Measurements from ENCODE around the gene SPAG16.
A peak's percentile ranks its signal among the peaks of the same experiment; 100 is the strongest.

Gene SPAG16

GRCh38 chr2:213537579-213537978, 253.3 kb downstream of the SPAG16 start:
- no peak for DNase-seq
- H3K9ac ChIP-seq (ENCODE audit: low read length) = no peak overlapping the region
- H2BK5ac ChIP-seq (ENCODE audit: low read length) = no peak overlapping the region
- no peak overlapping the region for H3K4ac ChIP-seq (ENCODE audit: low read depth, low read length)
- no peak overlapping the region for H2BK120ac ChIP-seq (ENCODE audit: low read depth, low read length)
- WGBS (ENCODE audit: extremely low coverage, insufficient coverage, low lambda C conversion rate) = no CpG with 5 or more reads among the region's 1 CpG
- no peaks in the 10 kb centered on the region for H3K4me1 ChIP-seq (ENCODE audit: control insufficient read depth, low read depth, low read length)
- H3K4me2 ChIP-seq (ENCODE audit: low read length) = no peak overlapping the region
- no peak overlapping the region for H3K4me3 ChIP-seq (ENCODE audit: low read length)
- no peak overlapping the region for H3K27ac ChIP-seq (ENCODE audit: low read depth, low read length)
- no peaks in the 10 kb centered on the region for H3K27me3 ChIP-seq (ENCODE audit: insufficient read depth, low read length, poor library complexity)
- no peak overlapping the region for H4K5ac ChIP-seq (ENCODE audit: low read length)
- H3K79me1 ChIP-seq (ENCODE audit: low read length) = no peaks in the 10 kb centered on the region
- no peak overlapping the region for H3K23ac ChIP-seq (ENCODE audit: low read length)
- H3K79me2 ChIP-seq (ENCODE audit: control insufficient read depth, insufficient read depth, low read length) = no peaks in the 10 kb centered on the region
- H3K36me3 ChIP-seq (ENCODE audit: control insufficient read depth, insufficient read depth, low read length) = no peaks in the 10 kb centered on the region
- H2BK15ac ChIP-seq (replicated peaks; ENCODE audit: low read depth) = no peak overlapping the region
- no peak overlapping the region for H4K8ac ChIP-seq (ENCODE audit: low read depth, low read length)
- H3K56ac ChIP-seq (ENCODE audit: low read length) = no peak overlapping the region
- no peak overlapping the region for H3K18ac ChIP-seq (ENCODE audit: low read length)
- H2AK5ac ChIP-seq (ENCODE audit: low read length) = no peak overlapping the region

GRCh38 chr2:213544940-213545339, 260.7 kb downstream of the SPAG16 start:
- no peaks in the 10 kb centered on the region for H3K27me3 ChIP-seq (ENCODE audit: insufficient read depth, low read length, poor library complexity)
- no peak for DNase-seq
- no peak overlapping the region for H4K5ac ChIP-seq (ENCODE audit: low read length)
- H3K36me3 ChIP-seq (ENCODE audit: control insufficient read depth, insufficient read depth, low read length) = no peaks in the 10 kb centered on the region
- H3K9ac ChIP-seq (ENCODE audit: low read length) = no peak overlapping the region
- H3K4me2 ChIP-seq (ENCODE audit: low read length) = no peak overlapping the region
- H3K79me1 ChIP-seq (ENCODE audit: low read length) = no peaks in the 10 kb centered on the region
- H3K18ac ChIP-seq (ENCODE audit: low read length) = no peak overlapping the region
- no CpG with 5 or more reads among the region's 1 CpG for WGBS (ENCODE audit: extremely low coverage, insufficient coverage, low lambda C conversion rate)
- no peak overlapping the region for H2BK120ac ChIP-seq (ENCODE audit: low read depth, low read length)
- H3K23ac ChIP-seq (ENCODE audit: low read length) = no peak overlapping the region
- no peak overlapping the region for H2AK5ac ChIP-seq (ENCODE audit: low read length)
- H3K27ac ChIP-seq (ENCODE audit: low read depth, low read length) = no peak overlapping the region
- H2BK15ac ChIP-seq (replicated peaks; ENCODE audit: low read depth) = no peak overlapping the region
- H3K4me1 ChIP-seq (ENCODE audit: control insufficient read depth, low read depth, low read length) = no peaks in the 10 kb centered on the region
- H3K4me3 ChIP-seq (ENCODE audit: low read length) = no peak overlapping the region
- H2BK5ac ChIP-seq (ENCODE audit: low read length) = no peak overlapping the region
- H3K56ac ChIP-seq (ENCODE audit: low read length) = no peak overlapping the region
- no peak overlapping the region for H3K4ac ChIP-seq (ENCODE audit: low read depth, low read length)
- H4K8ac ChIP-seq (ENCODE audit: low read depth, low read length) = no peak overlapping the region
- H3K79me2 ChIP-seq (ENCODE audit: control insufficient read depth, insufficient read depth, low read length) = no peaks in the 10 kb centered on the region

- no peak overlapping the region for H3K27ac ChIP-seq (ENCODE audit: low read depth, low read length)
- H3K23ac ChIP-seq (ENCODE audit: low read length) = no peak overlapping the region
- DNase-seq = no peak
- H3K36me3 ChIP-seq (ENCODE audit: control insufficient read depth, insufficient read depth, low read length) = no peaks in the 10 kb centered on the region
- no peak overlapping the region for H3K4ac ChIP-seq (ENCODE audit: low read depth, low read length)
- no peak overlapping the region for H2BK15ac ChIP-seq (replicated peaks; ENCODE audit: low read depth)
- no peak overlapping the region for H4K5ac ChIP-seq (ENCODE audit: low read length)
- peak overlapping the region; percentile 76 for H4K8ac ChIP-seq (ENCODE audit: low read depth, low read length)
- H3K79me1 ChIP-seq (ENCODE audit: low read length) = no peaks in the 10 kb centered on the region
- H3K79me2 ChIP-seq (ENCODE audit: control insufficient read depth, insufficient read depth, low read length) = no peaks in the 10 kb centered on the region
- no peak overlapping the region for H3K4me2 ChIP-seq (ENCODE audit: low read length)
- WGBS (ENCODE audit: extremely low coverage, insufficient coverage, low lambda C conversion rate) = no CpG with 5 or more reads among the region's 2 CpGs
- no peak overlapping the region for H3K18ac ChIP-seq (ENCODE audit: low read length)
- H2BK5ac ChIP-seq (ENCODE audit: low read length) = no peak overlapping the region
- no peak overlapping the region for H3K9ac ChIP-seq (ENCODE audit: low read length)
- H3K4me3 ChIP-seq (ENCODE audit: low read length) = no peak overlapping the region
- no peak overlapping the region for H2AK5ac ChIP-seq (ENCODE audit: low read length)
- no peak overlapping the region for H3K56ac ChIP-seq (ENCODE audit: low read length)
- no peaks in the 10 kb centered on the region for H3K27me3 ChIP-seq (ENCODE audit: insufficient read depth, low read length, poor library complexity)
- H3K4me1 ChIP-seq (ENCODE audit: control insufficient read depth, low read depth, low read length) = no peaks in the 10 kb centered on the region
- H2BK120ac ChIP-seq (ENCODE audit: low read depth, low read length) = no peak overlapping the region
These were observed 261.2 kb downstream of the SPAG16 start for GRCh38 chr2:213545481-213545880.

GRCh38 chr2:213545964-213546475, 261.8 kb downstream of the SPAG16 start:
- Histone ChIP-seq H2AK5ac (ENCODE audit: low read length) (no peak overlapping the region), H2BK120ac (ENCODE audit: low read depth, low read length) (no peak overlapping the region), H3K9ac (ENCODE audit: low read length) (no peak overlapping the region), H3K56ac (ENCODE audit: low read length) (no peak overlapping the region), H3K27me3 (ENCODE audit: insufficient read depth, low read length, poor library complexity) (no peaks in the 10 kb centered on the region), H4K5ac (ENCODE audit: low read length) (no peak overlapping the region), H3K4me2 (ENCODE audit: low read length) (no peak overlapping the region), H3K18ac (ENCODE audit: low read length) (no peak overlapping the region), H3K79me2 (ENCODE audit: control insufficient read depth, insufficient read depth, low read length) (no peaks in the 10 kb centered on the region), H3K36me3 (ENCODE audit: control insufficient read depth, insufficient read depth, low read length) (no peaks in the 10 kb centered on the region), H3K4me1 (ENCODE audit: control insufficient read depth, low read depth, low read length) (no peaks in the 10 kb centered on the region), H3K27ac (ENCODE audit: low read depth, low read length) (no peak overlapping the region), H3K79me1 (ENCODE audit: low read length) (no peaks in the 10 kb centered on the region), H3K4me3 (ENCODE audit: low read length) (no peak overlapping the region), H2BK15ac (replicated peaks; ENCODE audit: low read depth) (no peak overlapping the region), H4K8ac (ENCODE audit: low read depth, low read length) (peak overlapping the region; percentile 76), H2BK5ac (ENCODE audit: low read length) (no peak overlapping the region), H3K4ac (ENCODE audit: low read depth, low read length) (no peak overlapping the region), H3K23ac (ENCODE audit: low read length) (no peak overlapping the region)
- DNase-seq = no peak

GRCh38 chr2:213551526-213551925, 267.3 kb downstream of the SPAG16 start:
- WGBS (ENCODE audit: extremely low coverage, insufficient coverage, low lambda C conversion rate) = no CpG with 5 or more reads among the region's 1 CpG
- H3K36me3 ChIP-seq (ENCODE audit: control insufficient read depth, insufficient read depth, low read length) = no peaks in the 10 kb centered on the region

GRCh38 chr2:213559053-213559452, 274.8 kb downstream of the SPAG16 start:
- no peaks in the 10 kb centered on the region for H3K27me3 ChIP-seq (ENCODE audit: insufficient read depth, low read length, poor library complexity)
- no peak overlapping the region for H3K27ac ChIP-seq (ENCODE audit: low read depth, low read length)
- H2AK5ac ChIP-seq (ENCODE audit: low read length) = no peak overlapping the region
- no peak overlapping the region for H2BK5ac ChIP-seq (ENCODE audit: low read length)
- no peak overlapping the region for H3K56ac ChIP-seq (ENCODE audit: low read length)
- H4K8ac ChIP-seq (ENCODE audit: low read depth, low read length) = no peak overlapping the region
- H3K36me3 ChIP-seq (ENCODE audit: control insufficient read depth, insufficient read depth, low read length) = no peaks in the 10 kb centered on the region
- no peak overlapping the region for H3K23ac ChIP-seq (ENCODE audit: low read length)
- no peak for DNase-seq
- no peak overlapping the region for H3K4ac ChIP-seq (ENCODE audit: low read depth, low read length)
- no peak overlapping the region for H2BK15ac ChIP-seq (replicated peaks; ENCODE audit: low read depth)
- no peak overlapping the region for H4K5ac ChIP-seq (ENCODE audit: low read length)
- H3K9ac ChIP-seq (ENCODE audit: low read length) = no peak overlapping the region
- no peak overlapping the region for H3K18ac ChIP-seq (ENCODE audit: low read length)
- H3K4me1 ChIP-seq (ENCODE audit: control insufficient read depth, low read depth, low read length) = no peaks in the 10 kb centered on the region
- WGBS (ENCODE audit: extremely low coverage, insufficient coverage, low lambda C conversion rate) = no CpG with 5 or more reads among the region's 5 CpGs
- no peak overlapping the region for H2BK120ac ChIP-seq (ENCODE audit: low read depth, low read length)
- H3K79me1 ChIP-seq (ENCODE audit: low read length) = no peaks in the 10 kb centered on the region
- no peaks in the 10 kb centered on the region for H3K79me2 ChIP-seq (ENCODE audit: control insufficient read depth, insufficient read depth, low read length)
- H3K4me3 ChIP-seq (ENCODE audit: low read length) = no peak overlapping the region
- H3K4me2 ChIP-seq (ENCODE audit: low read length) = no peak overlapping the region

More at GRCh38 chr2:213551526-213551925, 267.3 kb downstream of the SPAG16 start:
- H2BK120ac ChIP-seq (ENCODE audit: low read depth, low read length) = no peak overlapping the region
- H3K79me2 ChIP-seq (ENCODE audit: control insufficient read depth, insufficient read depth, low read length) = no peaks in the 10 kb centered on the region
- no peak overlapping the region for H3K4ac ChIP-seq (ENCODE audit: low read depth, low read length)
- H3K27ac ChIP-seq (ENCODE audit: low read depth, low read length) = no peak overlapping the region
- H3K23ac ChIP-seq (ENCODE audit: low read length) = no peak overlapping the region
- DNase-seq = no peak
- no peaks in the 10 kb centered on the region for H3K4me1 ChIP-seq (ENCODE audit: control insufficient read depth, low read depth, low read length)
- H3K4me2 ChIP-seq (ENCODE audit: low read length) = no peak overlapping the region
- no peaks in the 10 kb centered on the region for H3K27me3 ChIP-seq (ENCODE audit: insufficient read depth, low read length, poor library complexity)
- H3K79me1 ChIP-seq (ENCODE audit: low read length) = no peaks in the 10 kb centered on the region
- H3K56ac ChIP-seq (ENCODE audit: low read length) = no peak overlapping the region
- H4K5ac ChIP-seq (ENCODE audit: low read length) = no peak overlapping the region
- H3K9ac ChIP-seq (ENCODE audit: low read length) = no peak overlapping the region
- no peak overlapping the region for H2AK5ac ChIP-seq (ENCODE audit: low read length)
- H3K18ac ChIP-seq (ENCODE audit: low read length) = no peak overlapping the region
- no peak overlapping the region for H2BK15ac ChIP-seq (replicated peaks; ENCODE audit: low read depth)
- no peak overlapping the region for H4K8ac ChIP-seq (ENCODE audit: low read depth, low read length)
- no peak overlapping the region for H3K4me3 ChIP-seq (ENCODE audit: low read length)
- no peak overlapping the region for H2BK5ac ChIP-seq (ENCODE audit: low read length)
